A549 (cell line): ENCODE measurements around the gene ICAM5.

ENCODE experiments used
- CTCF ChIP-seq: fragments of >200 bp; sonication (Bioruptor Twin); formaldehyde crosslinking; IDR thresholded peaks from 3 replicates; pipeline ENCODE4 v1.5.1; 2016
- EP300 ChIP-seq, 2 experiments: fragments of >200 bp; sonication (Bioruptor Twin); formaldehyde crosslinking; IDR thresholded peaks; 2 replicates in 1 of 2; 3 replicates in 1 of 2; pipeline ENCODE4 v1.6.1; 2016 to 2017
- ESRRA ChIP-seq: fragments of 150-350 bp; IDR thresholded peaks from 2 replicates; pipeline ENCODE4 v1.6.1; 2014; ENCODE audit warnings: mild to moderate bottlenecking, low read length, borderline replicate concordance
- FOXS1 ChIP-seq: fragments of 250-450 bp; sonication (Bioruptor Pico); IDR thresholded peaks from 2 replicates; pipeline ENCODE4 v1.5.0; 2020; ENCODE audit warnings: mild to moderate bottlenecking, moderate library complexity
- HOXB13 ChIP-seq: fragments of 250-450 bp; sonication (Bioruptor Pico); IDR thresholded peaks from 2 replicates; pipeline ENCODE4 v1.5.0; 2020; ENCODE audit warnings: low read depth, mild to moderate bottlenecking, moderate library complexity
- POLR2A ChIP-seq: IDR thresholded peaks from 2 replicates; pipeline ENCODE4 v1.6.1; 2012; ENCODE audit warnings: mild to moderate bottlenecking, low read length
- RAD21 ChIP-seq, 2 experiments: fragments of >200 bp in 1 of 2; sonication (Bioruptor Twin) in 1 of 2; formaldehyde crosslinking in 1 of 2; IDR thresholded peaks in 1 of 2; conservative IDR thresholded peaks in 1 of 2; 2 replicates in 1 of 2; 3 replicates in 1 of 2; pipeline ENCODE4 v1.6.1; 2012 to 2018; ENCODE audit warnings: inconsistent platforms in 1 of 2
- USF2 ChIP-seq: fragments of 450-650 bp; IDR thresholded peaks from 2 replicates; pipeline ENCODE4 v1.6.1; 2014; ENCODE audit warnings: antibody characterized with exemption
- TF ChIP-seq, protein P1 (sequence below): fragments of 200-600 bp; sonication (generic); IDR thresholded peaks from 2 replicates; pipeline ENCODE4 v1.6.1; 2016; ENCODE audit warnings: antibody characterized with exemption, mild to moderate bottlenecking, moderate library complexity

DNA sequence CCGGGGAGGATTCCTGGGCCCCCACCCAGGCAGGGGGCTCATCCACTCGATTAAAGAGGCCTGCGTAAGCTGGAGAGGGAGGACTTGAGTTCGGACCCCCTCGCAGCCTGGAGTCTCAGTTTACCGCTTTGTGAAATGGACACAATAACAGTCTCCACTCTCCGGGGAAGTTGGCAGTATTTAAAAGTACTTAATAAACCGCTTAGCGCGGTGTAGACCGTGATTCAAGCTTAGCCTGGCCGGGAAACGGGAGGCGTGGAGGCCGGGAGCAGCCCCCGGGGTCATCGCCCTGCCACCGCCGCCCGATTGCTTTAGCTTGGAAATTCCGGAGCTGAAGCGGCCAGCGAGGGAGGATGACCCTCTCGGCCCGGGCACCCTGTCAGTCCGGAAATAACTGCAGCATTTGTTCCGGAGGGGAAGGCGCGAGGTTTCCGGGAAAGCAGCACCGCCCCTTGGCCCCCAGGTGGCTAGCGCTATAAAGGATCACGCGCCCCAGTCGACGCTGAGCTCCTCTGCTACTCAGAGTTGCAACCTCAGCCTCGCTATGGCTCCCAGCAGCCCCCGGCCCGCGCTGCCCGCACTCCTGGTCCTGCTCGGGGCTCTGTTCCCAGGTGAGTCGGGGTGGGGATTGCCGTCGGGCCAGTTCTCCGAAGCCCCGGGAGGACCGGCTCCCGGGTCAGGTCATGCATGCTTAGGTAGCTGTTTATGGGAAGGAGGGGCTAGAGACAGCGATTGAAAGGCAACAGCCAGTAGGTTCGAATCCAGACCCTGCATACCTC lies 18.9 kb upstream of the ICAM5 start, which contains the start of gene ICAM1:
- TF ChIP-seq CTCF (no peak), FOXS1 (CRISPR knock-in tag) (no peak), POLR2A (no peak), ESRRA (no peak), HOXB13 (CRISPR knock-in tag) (no peak), EP300 (IDR thresholded peaks at IDR 0.05) (no peak), USF2 (no peak), RAD21 (conservative IDR thresholded peaks at IDR 0.05 in 1 of 2, IDR thresholded peaks at IDR 0.05 in 1 of 2) (no peak)
- TF ChIP-seq, protein P1, sequence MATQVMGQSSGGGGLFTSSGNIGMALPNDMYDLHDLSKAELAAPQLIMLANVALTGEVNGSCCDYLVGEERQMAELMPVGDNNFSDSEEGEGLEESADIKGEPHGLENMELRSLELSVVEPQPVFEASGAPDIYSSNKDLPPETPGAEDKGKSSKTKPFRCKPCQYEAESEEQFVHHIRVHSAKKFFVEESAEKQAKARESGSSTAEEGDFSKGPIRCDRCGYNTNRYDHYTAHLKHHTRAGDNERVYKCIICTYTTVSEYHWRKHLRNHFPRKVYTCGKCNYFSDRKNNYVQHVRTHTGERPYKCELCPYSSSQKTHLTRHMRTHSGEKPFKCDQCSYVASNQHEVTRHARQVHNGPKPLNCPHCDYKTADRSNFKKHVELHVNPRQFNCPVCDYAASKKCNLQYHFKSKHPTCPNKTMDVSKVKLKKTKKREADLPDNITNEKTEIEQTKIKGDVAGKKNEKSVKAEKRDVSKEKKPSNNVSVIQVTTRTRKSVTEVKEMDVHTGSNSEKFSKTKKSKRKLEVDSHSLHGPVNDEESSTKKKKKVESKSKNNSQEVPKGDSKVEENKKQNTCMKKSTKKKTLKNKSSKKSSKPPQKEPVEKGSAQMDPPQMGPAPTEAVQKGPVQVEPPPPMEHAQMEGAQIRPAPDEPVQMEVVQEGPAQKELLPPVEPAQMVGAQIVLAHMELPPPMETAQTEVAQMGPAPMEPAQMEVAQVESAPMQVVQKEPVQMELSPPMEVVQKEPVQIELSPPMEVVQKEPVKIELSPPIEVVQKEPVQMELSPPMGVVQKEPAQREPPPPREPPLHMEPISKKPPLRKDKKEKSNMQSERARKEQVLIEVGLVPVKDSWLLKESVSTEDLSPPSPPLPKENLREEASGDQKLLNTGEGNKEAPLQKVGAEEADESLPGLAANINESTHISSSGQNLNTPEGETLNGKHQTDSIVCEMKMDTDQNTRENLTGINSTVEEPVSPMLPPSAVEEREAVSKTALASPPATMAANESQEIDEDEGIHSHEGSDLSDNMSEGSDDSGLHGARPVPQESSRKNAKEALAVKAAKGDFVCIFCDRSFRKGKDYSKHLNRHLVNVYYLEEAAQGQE: no peak
